Suppressor macrophage (primary cell): ENCODE measurements around the gene UVSSA.

ENCODE experiments used
- DNase-seq, 4 experiments: peaks; one replicate each; pipeline ENCODE4 v3.0.0-alpha.2; 2020 to 2022

UVSSA gene

DNA sequence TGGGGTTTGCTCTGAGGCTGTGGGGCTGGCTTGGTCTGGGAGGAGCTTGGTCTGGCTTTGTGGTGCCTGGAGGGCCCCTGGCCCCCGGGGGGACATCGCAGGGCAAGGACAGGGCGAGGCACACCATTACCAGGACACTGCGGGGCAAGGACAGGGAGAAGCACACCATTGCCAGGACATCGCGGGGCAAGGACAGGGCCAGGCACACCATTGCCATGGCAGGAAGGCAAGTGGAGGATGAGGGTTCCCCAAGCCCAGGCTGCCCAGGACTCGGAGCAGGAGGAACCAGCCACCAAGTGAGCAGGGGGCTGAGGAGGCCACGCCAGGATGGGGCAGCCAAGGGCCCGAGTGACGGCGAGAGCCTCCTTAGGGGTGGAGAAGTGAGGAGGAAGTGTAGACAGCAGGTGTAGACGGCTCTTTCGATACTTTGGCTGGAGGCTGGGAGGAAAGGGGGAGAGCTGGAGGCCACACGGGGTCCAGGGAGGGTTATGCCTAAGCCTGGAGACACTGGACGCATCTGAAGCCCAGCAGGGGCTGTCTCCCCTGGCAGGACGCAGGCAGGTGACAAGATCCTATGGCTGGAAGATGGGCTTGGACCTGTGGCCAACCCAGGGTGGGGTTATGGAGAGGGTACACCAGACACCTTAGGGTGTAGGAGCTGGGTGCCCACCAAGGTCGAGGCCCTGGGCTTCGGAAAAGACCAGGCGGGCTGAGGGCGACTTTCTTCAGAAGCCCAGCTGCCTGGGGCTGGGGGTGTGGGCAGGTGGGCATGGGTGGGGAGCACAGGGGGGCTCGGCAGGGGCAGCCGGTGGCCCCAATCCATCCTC, 51.9 kb downstream of the UVSSA start:
- DNase-seq, result no peak

DNA sequence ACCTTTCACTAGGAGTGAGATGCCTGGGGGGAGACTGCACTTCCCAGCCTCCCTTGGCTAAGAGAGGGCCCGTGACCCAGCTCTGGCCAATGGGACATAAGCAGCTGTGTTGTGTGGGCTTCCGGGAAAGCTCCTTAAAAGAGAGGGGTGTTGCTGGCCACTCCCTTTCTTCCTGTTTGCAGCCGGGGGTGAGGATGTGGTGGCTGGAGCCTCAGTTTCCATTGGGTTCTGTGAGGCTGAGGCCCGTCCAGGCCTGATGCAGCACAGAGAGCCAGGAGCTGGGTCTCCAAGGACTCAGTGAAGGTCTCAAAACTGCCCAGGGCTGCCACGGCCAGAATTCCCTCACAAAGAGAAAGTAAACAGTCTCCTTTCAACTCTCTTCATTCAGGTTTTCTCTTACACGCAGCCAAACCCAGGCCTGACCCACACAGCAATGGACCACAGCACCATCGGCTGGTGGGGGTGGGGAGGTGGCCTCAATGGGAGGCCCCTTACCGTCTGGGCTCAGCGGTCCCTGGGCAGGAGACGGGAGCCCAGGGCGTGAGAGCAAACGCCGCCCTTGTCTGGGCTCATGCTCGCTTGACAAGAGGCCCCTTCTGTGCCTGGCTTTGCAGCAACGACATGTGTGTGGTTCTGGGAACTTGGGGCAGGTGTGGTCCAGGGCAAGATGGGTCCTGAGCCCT, 52.6 kb downstream of the UVSSA start:
- no peak for DNase-seq

DNA sequence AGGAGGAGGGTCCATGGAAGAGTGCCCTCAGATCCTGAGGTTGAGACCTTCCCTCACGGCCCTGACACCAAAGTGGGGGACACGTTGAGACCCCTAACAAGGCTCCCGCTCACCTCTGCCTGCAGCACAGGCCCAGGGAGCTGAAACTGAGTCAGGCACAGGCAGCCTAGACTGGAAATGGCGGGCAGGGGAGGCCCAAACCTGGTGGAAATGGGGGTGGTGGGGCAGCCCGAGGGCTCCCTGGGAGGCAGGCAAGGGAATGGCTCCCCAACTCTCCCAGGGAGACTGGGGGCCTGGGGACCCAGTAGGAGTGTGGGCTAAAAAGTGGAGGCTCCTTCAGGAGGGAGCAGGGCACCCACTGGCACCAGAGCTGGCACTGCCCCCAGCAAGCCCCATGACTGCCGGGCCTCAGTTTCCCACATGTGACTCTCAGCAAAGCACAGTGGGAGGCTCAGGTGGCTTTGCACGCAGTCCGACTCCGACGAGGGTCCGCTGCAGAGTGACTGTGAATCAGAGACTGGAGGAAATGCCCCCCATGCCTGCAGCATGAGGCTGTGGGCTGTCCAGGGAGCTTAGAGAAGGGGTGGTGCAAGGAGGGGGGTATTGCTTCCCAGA, 53.3 kb downstream of the UVSSA start:
- DNase-seq, result no peak

DNA sequence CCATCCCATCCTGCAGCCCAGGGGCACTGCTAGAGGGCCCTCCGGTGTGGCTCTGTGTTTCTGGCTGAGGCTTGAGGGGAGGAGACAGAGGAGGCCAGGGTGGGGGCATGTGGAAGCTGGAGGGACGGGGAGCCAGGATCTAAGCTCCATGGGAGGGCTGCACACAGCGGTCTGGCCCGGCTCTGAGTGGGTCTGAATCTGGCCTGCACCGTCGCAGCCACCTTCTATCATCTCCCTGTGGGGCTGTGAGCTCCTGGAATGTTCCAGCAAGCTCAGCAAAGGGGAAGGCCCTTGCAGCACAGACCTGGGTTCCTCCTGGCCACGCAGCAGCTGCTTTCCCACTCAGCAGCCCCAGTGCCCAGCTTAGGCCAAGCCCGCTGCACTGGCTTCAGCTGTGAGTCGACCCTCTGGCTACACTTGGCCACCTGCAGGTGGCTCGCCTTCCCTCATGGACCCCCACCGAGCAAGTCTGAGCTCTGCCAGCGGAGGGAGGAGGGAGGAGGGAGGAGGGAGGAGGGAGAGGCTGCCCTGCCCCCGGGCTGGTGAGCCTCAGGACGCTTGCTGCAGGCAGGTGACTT, 53.9 kb downstream of the UVSSA start:
- DNase-seq, result no peak

DNA sequence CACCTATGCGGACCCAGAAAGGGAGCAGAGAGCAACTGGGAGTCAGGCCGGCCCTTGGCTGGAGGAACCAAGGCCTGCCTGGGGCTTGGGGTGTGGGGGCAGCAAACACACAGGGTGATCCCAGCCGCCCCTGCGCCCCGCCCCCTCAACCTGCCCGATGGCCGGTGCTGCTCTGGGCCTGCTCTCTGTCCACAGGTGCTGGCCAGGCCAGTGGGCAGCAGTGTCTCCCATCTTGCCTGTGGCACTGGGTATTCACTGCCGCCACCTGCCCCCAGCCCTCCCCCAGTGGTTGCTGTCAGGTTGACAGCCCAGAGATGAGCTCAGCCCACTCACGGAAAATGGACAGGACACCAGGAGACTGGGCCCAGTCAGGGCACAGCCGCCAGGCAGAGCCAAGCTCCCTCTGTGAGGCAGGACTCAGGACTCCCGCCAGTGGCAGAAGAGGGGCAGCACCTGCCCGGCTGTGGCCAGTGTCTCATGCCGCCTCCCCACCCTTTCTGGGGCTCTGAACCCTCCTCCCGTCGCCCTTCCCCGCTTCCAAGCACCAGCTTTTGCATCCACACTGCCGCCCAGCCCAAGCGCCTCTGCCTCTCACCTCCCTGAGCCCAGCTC, 54.5 kb downstream of the UVSSA start:
- no peak for DNase-seq

DNA sequence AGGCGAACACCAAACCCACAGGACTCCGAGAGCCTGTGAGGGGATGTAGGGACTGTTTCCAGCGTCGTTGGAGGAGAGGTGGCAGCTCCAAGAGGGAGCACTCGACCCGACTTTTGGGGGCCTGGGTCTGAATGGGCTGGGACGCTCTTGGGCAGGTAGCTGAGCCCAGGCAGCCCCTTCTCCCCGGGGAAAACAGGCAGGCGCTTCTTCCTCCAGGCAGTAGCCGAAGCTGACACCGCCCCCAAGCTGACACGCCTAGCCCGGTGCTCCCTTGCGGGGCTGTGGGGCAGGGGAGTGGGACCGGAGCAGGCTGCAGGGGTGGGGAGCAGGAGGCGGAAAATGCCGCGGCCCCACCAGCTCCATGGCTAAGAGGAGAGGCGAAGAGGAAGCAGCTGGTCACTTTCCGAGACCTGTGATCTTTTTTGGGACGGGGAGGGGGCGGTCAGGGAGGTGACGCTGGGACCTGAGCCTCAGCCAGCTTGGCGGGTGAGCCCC, 55.1 kb downstream of the UVSSA start:
- DNase-seq, result no peak

DNA sequence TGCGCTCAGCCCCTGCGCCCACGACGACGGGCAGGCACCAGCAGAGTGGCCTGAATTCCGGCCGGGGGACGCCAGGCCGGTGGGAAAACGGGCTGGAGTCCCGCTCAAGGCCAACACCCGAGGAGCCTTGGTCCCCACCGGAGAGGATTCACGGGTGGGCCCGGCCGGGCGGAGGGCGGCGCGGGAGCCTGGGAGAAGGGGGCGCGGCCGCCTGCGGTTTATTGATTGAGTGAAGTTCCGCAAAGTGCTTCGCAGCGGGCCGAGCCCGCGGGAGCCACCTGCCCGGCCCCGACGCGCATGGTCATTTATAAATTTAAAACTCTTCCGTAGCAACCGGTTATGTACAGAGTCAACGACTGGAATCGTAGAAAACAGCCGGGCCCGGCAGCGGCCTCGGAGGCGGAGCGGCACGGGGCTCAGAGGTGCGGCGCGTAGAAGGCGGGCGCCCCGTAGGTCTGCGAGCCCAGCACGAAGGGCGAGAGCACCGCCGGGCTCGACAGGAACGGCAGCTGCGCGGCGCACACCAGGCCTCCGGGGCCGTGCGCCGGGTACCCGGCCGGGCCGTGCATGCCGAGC, 55.6 kb downstream of the UVSSA start:
- no peak for DNase-seq

DNA sequence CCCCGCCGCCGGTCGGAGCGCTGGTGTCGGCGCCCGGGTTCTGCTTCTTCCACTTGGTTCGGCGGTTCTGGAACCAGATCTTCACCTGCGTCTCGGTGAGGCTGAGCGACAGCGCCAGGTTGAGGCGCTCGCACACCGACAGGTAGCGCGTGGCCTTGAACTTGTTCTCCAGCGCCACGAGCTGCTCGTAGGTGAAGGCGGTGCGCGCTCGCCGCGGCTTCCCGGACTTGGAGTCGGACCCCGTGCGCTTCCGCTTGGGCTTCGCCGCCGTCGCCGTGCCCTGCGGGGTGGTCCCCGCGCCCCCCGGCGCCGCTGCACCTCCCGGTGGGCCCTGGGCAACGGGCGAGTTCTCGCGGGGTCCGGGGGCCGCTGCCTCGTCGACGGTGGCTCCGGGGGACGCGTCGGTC, 56.2 kb downstream of the UVSSA start:
- DNase-seq, result no peak

DNA sequence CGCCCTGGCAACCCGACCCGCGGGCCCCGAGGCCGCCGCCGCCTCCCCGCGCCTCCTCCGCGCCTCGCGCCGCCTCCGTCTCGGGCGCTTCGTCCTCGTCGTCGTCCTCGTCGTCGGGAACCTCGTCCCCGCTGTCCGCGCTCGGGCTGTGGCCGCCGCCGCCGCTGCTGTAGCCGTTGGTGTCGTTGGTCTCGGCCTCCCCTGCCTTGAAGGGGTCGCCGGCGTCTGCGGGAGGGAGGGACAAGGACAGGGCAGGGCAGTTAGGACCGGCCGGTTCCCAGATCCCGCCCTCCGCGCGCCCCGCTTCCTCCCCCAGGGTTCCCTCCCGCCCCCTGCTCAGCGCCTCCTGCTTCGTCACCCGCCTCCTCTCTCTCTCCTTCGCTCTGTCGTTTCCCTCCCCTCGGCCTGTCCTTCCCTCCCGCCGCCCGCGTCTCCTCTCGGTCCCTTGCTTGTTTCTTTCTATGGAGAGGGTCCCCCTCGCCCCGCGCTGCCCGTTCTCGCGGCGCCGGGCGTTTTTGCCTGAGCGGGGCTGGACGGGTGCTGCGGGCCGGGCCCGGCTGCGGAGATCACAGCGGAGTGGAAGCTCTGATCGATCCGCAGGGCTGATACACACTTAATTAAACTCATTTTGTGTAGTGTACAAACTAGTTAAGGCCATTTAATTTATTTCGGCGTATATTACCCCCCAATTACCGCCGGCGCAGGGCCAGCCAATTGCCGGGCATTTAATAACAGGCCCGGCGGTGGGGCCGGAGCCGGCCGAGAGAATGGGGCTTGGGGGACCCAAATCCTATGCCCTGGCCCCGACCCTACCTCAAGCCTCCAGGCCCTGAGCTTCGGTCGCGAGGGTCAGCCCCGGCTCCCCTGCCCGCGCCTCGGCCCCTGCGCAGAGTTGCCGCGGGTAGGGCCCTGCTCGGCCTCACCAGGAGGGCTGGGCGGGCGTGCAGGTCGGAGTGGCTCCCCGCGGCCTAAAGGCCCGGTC, 56.9 kb downstream of the UVSSA start:
- no peak for DNase-seq

DNA sequence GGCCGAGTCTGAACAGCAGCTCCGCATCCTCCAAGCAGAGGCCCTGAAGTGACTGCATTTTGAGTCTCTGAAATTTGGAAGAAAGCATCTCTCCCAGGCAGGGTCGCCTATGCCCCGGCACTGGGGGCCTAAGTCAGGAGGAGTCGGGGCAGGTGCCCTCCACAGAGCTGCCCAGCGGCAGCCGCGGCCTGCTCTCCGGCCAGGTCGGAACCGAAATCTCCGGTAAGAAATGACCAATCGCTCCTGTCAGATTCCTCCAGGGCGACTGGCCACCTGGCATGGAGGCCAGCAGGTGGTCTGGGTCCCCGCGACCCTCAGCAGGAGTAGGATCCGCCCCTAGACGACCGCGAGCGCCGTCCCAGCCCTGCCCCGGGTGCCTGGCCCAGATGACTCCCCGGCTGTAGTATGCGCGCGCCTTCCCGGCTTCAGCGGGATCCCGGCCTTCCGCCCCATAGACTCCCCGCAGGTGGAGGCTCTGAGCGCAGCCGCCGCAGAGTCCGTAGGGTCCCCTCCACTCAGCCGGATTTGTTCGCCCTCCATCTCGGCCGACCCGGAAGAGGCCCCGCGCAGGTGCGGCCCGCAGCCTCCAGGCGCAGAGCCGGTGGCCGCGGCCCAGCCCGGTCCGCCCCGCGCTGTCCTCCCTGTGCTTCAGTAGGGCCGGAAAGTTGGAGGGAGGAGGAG, 57.7 kb downstream of the UVSSA start:
- DNase-seq, result no peak

DNA sequence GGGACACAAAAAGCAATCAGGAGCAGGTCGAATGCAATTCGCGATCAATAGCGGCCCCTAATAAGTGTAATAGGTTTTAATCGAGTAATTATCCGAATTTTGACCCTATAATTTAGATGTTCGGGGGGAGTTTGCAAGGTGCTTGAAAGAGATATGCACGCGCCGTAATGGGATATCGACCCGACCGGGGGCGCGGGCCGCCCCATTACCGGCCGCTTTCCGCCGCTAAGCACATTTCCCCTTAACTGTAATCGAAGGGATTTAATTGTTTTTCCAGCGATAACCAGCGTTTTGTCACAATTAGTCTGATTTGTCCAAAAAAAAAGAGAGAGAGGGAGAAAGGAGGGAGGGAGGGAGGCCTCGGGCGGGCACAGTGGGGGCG, 58.2 kb downstream of the UVSSA start:
- no peak for DNase-seq

DNA sequence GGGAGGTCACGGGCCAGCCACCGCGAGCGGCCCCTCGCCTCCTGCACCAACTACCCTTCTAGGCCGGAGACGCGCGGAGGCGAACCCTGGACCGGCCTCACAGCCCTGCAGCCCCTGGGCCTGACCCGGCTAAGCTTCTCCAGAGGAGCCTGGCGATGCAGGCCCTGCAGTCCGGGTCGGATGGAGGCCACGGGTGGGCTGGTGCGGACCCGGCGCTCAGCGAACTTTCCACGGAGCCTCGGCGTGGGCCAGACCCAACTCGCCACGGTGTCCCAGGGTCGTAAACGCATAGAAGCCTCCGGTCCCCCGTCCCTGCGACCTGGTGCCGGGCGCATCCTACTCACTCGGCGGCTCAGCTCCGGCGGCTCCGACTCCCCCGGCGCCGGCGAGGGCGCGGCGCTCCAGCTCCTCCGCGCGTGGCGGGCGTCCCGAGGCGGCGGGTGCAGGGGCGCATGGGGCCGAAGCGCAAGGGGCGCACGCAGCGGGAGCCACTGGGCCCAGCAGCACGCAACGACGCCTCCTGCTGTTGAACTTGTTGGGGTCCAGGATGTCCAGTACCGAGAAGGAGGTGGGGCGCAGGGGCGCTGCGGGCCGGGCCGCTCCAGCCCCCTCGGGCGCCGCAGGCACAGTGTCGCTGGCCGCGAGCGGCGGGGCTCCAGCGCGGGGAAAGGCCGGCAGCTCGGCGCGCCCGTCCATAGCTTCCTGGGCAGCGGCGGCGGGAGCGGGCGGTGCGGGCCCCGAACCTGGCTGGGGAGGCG, 58.8 kb downstream of the UVSSA start:
- no peak for DNase-seq

DNA sequence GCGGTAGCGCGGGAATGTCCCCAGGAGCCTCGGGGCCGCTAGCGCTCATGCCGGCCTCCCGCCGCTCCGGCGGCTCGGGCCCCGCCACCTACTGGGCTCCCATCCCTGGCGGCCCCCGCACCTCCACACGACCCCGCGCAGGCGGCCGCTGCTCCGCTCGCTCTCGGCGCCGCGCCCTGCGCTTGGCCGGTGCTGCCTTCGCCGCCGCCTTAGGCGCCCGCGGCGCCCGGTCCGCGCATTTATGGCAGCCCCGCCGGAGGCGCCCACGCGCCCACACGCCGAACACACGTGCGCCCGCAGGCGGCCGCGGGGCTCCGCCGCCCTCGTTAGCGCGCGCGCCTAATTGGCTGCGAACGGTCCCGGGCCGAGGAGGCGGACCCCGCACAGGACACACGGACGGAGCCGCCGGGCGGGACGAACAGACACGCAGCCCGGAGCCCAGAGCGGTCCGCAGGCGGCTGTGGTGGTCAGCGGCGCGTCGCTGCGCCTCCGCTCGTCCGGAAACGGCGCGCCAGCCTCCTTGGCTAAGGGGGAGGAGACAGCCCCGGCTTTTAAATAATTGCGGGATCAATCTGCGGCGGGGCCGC, 59.5 kb downstream of the UVSSA start, which contains the start of gene NKX1-1:
Gene NKX1-1, minus strand, starts transcription at position 49 of the 587 bp plus-strand sequence. Its CDS starts 0 bp downstream, at position 49.
- no peak for DNase-seq

DNA sequence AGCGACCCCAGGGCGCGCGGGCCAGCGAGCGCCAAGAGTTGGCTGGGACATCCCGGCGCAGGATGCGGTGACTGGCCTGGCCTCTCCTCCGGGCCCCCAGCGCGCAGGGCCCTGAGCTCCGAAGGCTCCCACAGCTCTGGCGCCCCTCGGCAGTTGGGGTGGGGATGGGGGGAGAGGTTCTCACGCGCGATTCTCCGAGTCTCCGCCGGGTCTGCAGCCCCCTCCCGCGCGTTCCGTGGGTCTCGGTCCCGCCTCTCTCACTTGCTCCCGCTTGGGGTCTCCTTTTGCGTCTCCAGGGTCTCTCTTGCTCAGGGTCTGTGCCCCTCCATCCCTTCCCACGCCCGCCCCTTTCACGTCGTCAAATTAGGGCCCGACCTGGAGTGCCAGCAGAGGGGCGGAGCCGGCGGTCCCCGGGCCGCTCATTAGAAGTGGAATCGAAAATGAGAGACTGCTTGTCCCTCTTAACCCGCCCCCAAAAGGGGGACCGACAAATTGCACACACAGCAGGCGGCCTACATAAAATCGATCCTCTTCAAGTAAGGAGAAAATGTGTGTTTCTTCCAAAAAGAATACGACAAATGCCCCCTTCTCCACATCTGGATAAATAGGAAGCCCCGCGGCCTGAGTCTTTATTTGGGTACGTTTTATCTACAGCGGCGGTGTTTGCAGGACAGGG, 60.1 kb downstream of the UVSSA start:
- no peak for DNase-seq

DNA sequence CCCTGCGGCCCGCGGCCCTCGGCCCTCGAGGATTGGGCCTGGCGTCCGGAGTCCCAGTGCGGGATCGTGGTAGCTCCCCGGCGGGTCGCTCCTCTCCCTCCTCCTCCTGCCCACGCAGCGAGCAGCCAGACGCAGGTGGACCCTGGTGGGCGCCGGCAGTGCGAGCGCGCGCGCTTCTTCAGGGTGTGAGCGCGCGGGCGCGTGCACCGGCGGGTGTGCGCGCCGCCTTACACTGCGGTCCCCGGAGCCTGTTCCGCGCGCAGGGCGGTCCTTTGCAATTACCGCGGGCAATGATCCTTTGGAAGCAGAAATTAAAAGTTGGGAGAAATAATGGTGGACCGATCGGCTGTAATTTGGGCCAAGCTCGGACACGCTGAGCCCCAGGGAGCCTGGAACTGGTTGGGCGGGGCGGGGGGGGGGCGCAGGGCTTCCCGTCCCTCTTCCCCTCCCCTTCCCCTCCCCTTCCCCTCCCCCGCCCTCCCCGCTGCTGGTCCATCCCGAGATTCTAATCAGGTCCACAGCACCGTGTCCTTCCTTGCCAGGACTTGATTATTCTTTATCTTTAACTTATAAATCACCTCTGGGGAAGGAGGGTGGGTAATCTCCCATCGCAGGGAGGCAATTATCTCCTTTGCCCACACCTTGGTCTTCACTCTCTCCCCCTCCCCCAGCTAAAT, 60.8 kb downstream of the UVSSA start:
- DNase-seq, result no peak

DNA sequence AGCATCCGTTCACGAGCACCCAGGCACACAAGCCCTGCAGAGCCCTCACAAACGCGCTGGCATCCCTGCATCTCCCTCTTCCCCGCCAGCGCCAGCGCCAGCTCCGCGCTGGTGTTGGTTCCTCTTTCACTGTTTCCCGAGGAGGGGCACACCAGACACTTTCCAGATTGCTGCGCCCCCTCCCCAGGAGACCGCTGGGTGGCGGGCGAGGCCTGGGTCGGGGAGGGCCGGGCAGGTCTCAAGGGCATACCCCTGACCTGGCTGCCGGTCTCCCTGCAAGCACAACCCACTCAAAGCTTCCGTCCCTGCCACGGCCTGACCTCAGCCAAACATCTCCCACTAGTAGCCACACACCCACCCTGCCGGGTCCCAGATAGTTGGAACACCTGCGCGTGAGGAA, 61.4 kb downstream of the UVSSA start:
- DNase-seq, result no peak

DNA sequence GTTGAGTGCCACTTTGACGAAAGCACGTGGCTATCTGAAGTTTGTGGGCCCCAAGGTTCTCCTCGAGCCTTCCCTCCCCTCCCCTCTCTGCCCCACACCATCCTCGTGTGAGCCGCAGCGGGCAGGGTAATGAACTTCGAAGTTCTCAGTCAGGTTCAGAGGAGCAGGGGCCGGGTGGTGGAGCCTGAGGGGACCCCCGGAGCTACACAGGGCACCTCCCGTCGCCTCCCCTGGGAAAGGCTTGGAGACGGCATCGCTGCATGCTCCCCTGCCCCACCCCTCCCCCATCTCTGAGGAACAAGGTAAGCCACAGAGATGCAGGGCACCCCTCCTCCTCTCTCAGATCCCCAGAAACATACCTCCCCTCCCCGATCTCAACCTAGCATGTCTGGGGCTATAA, 62.1 kb downstream of the UVSSA start:
- DNase-seq, result no peak
